ENCODE data around the gene NAA60.
"Not testable (repeated sequence)": the region's sequence is repeated elsewhere in the genome, so short reads cannot be mapped to it uniquely, and the experiment has no call there.

Gene NAA60

GRCh38 chr16:3484318-3485096, 41.0 kb downstream of the NAA60 start:
- no peak for DNase-seq (ENCODE audit: low spot score)

- DNase-seq (ENCODE audit: low spot score): no peak
These were observed 41.7 kb downstream of the NAA60 start for GRCh38 chr16:3485097-3485745.

- no peak for DNase-seq (ENCODE audit: low spot score)
These were observed 42.5 kb downstream of the NAA60 start for GRCh38 chr16:3485821-3486505.

- DNase-seq (ENCODE audit: low spot score): no peak
These were observed 43.2 kb downstream of the NAA60 start for GRCh38 chr16:3486506-3487215.

DNA sequence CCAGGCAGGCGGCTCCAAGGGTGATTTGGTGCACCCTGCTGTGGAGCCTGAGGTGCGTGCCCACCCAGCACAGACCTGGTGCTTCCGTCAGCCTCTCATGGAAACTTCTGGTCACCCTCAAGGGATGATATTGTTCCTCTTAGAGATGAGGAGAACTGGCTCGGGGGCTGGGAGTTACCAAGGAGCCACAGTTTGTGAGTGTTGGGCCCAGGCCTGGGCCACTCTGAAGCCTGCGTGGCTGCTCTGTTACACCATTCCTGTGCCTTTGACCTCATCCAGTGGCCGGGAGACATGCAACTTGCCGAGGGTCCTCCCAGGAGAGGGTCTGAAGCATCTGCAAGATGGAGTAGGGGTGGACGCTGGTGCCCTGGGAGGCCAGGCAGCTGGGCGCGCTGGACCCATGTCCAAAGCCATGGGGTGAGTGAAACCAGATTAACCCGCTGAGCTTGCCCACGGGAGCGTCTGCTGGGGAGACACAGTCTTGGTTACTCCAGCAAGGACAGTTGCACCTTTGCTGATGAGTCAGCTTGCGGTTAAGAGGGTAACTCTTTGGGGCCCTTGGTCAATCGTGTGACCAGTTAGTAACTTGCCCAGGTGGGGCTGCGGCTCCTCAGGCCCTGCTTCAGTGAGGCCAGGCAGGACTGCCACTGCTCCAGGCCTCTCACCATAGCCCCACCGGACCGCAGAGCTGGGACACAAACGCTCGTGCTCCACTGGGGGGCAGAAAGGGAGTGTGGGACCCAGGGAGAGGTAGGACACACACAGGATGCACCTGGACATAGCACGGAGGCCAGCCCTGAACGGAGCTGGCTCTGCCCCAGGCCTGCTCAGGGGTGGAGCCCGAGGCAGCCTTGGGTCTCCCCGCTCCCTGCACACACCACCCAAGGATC, 44.3 kb downstream of the NAA60 start:
- DNase-seq (ENCODE audit: low spot score): no peak

DNA sequence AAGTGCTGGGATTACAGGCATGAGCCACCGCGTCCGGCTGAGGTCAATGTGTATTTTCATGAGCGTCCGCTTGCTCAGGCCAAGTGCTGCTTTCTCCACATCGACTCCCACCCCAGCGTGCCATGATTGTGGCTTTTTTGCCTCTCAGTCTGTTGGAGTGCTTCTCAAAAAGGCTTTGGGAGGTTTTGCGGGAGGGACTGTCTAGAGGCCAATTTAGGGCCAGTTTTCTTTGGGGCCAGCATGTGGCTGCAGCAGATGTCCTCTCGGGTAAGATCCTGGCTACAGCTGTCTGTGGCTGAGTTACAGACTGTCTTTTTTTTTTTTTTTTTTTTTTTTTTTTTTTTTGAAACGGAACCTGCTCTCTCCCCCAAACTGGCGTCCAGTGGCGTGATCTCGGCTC, 45.3 kb downstream of the NAA60 start:
- DNase-seq (ENCODE audit: low spot score): no peak

DNA sequence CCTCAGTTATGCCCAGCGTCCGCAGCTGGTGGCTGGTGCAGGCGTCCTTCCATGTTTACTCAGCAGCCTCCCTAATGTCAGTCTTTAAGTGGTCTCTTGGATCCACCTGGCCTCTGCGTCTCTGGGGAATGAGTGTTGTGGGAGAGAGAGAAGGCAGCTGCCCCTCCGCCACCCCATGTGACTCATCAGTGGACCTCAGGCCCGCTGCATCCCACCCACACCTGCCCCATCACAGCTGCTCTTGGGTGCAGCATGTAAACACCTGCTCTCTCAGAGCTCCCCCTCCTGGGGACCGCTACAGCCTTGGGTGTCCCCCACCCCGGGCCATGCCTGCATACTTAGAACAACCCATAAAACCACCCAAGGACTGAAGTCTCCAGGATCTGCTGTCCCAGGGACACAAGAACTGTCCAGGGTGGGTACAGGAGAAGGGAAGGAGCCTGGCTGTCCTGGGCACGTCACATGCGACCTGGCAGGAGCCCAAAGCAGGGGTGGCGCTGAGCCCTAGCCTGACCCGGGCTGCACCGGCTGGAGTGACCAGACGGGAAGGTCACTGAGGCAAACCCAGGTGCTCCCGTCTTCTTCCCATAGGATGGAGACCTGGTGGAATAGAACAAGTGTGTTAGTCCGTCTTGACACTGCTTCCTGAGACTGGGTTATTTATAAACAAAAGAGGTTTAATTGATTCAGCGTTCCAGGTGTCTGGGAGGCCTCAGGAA, 47.6 kb downstream of the NAA60 start:
- DNase-seq (ENCODE audit: low spot score): no peak

DNA sequence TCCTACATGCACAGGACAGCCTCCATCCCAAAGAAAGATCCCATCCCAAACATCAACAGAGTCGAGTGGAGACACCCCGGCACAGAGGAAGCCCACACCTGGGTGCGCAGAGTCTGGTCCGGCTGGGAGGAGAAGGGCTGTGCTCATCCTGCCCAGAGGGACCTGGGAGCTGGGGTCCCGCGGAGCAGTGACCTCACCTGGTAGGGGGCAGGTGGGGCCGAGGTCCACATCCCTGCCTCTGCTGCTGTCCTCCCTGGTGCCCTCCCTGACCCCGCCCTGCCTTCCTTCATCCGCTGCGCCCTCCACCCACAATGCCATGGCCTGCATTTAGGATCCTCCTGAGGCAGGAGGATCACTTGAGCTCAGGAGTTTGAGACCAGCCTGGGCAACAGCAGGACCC, 48.9 kb downstream of the NAA60 start:
- no peak for DNase-seq (ENCODE audit: low spot score)

- DNase-seq (ENCODE audit: low spot score): no peak
These were observed 51.0 kb downstream of the NAA60 start for GRCh38 chr16:3494386-3494973.

DNA sequence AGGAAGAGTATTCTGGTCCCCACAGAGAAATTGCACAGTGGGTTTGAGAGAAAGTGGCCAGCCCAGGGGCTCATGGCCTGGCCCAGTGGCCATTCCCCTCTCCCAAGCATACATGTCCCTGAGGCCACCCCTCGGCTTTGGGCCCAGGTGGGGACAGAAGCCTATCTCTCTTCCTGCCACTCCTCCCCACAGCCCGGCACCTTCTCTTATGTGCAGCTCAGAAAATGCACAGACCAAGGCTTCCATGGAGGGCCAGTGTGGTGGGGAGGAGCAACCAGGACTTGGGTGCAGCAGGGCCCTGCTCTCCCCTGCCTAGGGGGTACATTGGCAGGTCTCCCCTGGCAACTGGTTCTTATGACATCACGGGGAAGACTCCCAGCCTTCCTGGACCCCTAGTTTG, 51.7 kb downstream of the NAA60 start, which contains the start of gene C16orf90:
Gene C16orf90 (minus strand): TSS at position 314 of the 400 bp plus-strand sequence. CDS start 68 bp downstream, at position 246.
- DNase-seq (ENCODE audit: low spot score): no peak

- no peak for DNase-seq (ENCODE audit: low spot score)
These were observed 52.9 kb downstream of the NAA60 start for GRCh38 chr16:3496386-3496785.

- DNase-seq (ENCODE audit: low spot score): no peak
These were observed 54.3 kb downstream of the NAA60 start for GRCh38 chr16:3497771-3498170.

- DNase-seq (ENCODE audit: low spot score): no peak
These were observed 55.5 kb downstream of the NAA60 start for GRCh38 chr16:3498988-3499387.

GRCh38 chr16:3501412-3501761, 57.9 kb downstream of the NAA60 start:
- not testable (repeated sequence) for DNase-seq (ENCODE audit: low spot score)

DNA sequence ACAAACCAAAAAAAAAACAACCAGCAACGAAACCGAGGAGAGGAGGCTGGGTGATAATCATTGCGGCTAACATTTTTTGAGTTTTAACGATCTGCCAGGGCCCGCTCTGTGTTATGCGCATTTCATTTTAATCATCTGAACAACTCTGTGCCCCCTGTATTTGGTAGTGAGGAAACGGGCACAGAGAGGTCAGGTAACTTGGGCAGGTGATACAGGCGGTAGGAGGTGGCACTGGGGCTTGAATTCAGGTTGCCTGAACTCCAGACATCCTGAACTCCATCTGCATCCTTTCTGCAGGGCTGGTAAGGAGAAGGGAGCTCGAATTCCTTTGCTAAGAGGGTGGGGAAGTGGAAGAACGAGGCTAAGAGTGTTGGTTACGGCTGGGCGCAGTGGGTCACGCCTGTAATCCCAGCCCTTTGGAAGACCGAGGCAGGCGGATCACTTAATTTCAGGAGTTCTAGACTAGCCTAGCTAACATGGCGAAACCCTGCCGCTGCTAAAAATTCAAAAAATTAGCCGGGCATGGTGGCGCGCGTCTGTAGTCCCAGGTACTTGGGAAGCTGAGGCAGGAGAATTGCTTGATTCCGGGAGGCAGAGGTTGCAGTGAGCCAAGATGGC, 58.4 kb downstream of the NAA60 start:
- no peak for DNase-seq (ENCODE audit: low spot score)

GRCh38 chr16:3503523-3503922, 60.0 kb downstream of the NAA60 start:
- no peak for DNase-seq (ENCODE audit: low spot score)

- no peak for DNase-seq (ENCODE audit: low spot score)
These were observed 65.3 kb downstream of the NAA60 start for GRCh38 chr16:3508736-3509135.

DNA sequence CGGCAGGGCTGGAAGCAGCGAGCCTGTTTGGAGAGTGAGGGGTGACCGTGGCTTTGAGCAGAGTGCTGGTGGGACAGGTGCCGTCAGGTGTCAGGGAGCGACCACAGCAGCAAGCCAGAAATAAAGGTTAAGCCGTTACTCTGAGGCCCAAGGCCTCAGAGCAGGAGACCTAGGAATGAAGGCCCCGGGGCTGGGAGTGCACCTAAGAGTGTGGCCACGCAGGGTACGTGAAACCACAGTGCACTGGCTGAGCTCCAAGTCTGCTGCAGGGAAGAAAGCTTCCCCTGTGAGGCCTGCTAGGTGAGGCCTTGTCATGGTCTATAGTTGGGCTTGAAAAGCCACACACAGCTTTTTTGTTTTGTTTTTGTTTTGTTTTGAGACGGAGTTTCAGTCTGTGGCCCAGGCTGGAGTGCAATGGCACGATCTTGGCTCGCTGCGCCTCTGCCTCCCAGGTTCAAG, 66.0 kb downstream of the NAA60 start:
- DNase-seq (ENCODE audit: low spot score): no peak

- no peak for DNase-seq (ENCODE audit: low spot score)
These were observed 66.9 kb downstream of the NAA60 start for GRCh38 chr16:3510416-3510815.
